GM15510 (cell line): ENCODE results near the gene UST.

Experiments used
- POLR2A ChIP-seq: IDR thresholded peaks from 3 replicates; pipeline ENCODE4 v1.6.1; 2011; ENCODE audit warnings: borderline replicate concordance; ENCODE audit not compliant: insufficient read length; ENCODE audit errors: extremely low read depth

The UST gene

GRCh38 chr6:148878683-148879082 lies 131.9 kb downstream of the UST start:
- no peak for TF ChIP-seq POLR2A

DNA sequence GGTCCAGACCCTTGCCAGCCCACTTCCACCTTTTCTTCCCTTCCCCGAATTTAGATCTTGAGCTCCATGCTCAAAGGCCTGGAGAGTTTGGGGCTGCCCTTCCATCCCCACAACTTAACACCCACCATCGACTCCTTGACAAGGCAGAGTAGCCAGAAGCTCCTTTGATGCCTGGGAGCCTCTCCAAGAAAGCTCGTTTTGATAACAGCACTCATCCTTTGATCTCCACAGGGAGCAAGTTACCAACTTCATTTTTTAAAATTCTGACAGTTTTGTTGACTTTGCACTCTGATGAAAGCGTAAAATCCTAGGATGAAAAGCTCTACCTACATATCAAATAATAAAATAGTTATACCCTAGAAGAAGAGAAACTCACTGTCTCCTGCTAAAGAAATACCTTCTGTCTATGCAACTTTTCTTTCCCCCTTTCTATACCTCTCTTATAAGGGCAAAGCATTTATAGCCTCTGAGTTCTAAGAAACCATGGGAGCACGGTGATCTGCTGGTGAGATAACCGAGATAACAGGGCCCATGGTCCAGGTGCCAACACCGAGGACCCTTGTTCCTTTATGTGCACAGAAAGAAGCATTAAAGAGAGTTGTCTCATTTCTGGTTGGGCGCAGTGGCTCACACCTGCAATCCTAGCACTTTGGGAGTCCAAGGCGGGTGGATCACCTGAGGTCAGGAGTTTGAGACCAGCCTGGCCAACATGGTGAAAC lies 134.9 kb downstream of the UST start:
- no peak for TF ChIP-seq POLR2A

DNA sequence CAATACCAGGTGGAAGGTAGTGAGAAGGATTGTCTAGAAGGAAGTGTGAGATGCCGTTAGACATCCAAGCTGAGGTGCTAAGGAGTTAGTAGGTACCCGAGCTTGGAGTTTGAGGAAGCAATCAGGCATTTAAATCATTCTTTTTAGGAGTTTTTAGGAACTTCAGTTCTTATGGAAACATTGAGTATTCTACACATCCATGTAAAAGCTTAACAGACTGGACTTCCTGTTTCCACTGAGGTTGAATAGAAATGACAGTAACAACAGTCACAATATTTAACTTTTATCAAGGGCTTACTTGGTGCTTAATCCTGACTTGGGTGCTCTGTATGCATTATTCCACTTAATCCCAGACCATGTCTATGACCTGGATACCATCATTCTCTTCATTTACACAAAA lies 136.4 kb downstream of the UST start:
- no peak for TF ChIP-seq POLR2A

DNA sequence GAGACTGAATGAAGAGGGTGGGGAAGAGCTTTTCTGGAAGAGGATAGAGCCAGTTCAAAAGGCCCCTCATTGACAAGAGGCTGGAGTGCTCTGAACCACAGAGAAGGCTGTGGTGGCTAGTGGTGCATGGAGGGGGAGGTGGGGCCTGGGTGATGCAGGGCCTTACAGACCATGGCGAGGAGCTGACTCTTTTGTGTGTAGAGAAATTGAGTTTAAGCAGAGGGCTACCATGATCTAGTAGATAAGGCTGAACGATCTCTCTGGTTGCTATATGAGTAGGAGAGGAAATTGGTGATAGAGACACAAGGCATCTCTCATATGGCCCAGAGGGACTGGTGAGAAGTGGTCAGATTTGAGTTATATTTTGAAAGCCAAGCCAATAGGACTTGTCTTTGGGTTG lies 137.6 kb downstream of the UST start:
- TF ChIP-seq POLR2A, result no peak

GRCh38 chr6:148885136-148885865 lies 138.5 kb downstream of the UST start:
- no peak for TF ChIP-seq POLR2A

GRCh38 chr6:148885925-148886845 lies 139.4 kb downstream of the UST start:
- no peak for TF ChIP-seq POLR2A

DNA sequence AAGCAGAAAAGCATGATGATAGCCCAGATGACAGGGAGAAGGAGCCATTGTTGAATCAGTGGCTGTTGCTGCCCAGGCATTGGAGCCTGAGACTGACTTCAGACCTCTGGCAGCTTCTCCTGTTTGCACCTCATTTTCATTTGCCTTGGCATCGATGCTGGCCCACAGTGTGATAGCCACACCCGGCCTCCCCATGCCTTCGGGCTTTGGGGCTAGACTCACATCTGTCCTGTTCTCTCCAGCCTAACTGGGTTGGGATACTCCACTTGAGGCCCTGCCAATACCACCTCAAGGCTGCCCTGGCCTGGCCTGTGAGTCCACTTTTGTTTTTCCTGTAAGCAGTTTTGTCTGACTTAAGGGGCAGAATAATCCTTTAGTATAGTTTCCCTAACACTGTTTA lies 140.4 kb downstream of the UST start:
- TF ChIP-seq POLR2A, result no peak

GRCh38 chr6:148888856-148889255 lies 142.0 kb downstream of the UST start:
- no peak for TF ChIP-seq POLR2A

DNA sequence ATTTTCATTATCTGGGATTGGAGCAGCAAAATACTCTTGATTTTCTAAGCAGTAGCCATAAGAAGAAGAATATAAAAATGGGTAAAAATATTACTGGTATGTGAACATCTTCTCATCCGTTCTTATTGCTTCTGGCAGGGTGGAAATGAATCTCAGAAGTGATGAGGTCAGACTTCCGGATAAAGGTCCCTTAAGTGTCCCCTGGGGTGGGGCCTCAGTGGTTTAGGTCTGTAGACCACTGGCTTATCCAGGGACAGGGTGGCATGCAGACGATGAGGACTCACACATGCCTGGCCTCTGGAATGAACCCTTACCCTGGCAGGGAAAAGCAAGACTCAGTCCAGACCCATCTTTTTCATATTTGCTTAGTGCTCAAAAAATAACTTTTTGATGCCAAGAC lies 143.3 kb downstream of the UST start:
- TF ChIP-seq POLR2A, result no peak

DNA sequence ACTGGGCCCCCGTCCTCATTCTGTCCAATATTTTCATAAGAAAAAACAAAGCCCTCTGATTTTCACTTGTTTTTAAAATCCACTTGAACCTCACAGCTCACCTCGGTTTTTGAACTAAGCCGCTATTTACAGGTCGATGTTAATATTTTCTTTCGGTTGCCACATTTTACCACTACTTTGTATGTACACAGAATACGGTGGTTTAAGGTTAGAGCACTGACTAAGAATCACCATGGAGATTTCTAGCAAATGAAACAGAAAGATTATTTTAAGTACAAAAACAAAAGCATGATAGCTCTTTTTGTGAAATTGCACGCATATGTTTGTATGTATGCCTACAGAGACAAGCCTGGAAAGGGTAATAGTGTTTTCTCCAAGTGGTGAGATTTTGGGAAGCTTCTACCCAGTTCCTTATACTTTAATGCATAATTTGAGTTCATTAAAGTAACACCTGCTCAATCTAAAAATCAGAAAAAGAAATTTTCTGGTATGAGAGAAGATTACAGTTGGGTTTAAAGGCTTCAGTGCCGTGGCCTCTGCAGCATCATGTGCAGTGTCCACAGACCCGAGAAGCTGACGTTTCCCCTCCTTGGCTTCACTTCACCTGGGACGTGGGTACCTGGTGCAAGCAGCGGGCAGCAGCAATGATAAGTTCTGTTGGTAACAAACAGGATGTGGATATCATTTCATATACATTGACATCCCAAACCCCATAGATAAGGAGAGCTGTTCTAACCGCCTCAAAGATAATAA lies 144.0 kb downstream of the UST start:
- TF ChIP-seq POLR2A, result no peak

GRCh38 chr6:148891405-148891783 lies 144.6 kb downstream of the UST start:
- no peak for TF ChIP-seq POLR2A

DNA sequence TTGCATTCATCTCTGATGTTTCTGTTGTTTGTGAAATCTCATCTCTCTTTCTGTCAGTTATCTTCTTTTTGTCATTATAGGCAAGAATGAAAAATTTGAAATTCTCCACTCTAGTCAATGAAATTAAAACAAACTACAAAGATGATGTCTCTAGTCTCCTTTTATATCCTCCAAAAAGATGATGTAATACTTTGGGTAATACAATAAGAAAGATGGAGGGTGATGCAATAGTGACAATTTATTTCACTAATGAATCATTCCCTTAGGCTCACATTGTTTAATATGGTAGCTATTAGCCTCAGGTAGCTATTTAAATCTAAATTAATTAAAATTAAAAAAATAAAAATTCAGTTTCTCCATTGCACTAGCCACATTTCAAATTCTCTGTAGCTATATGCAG lies 145.4 kb downstream of the UST start:
- TF ChIP-seq POLR2A, result no peak

DNA sequence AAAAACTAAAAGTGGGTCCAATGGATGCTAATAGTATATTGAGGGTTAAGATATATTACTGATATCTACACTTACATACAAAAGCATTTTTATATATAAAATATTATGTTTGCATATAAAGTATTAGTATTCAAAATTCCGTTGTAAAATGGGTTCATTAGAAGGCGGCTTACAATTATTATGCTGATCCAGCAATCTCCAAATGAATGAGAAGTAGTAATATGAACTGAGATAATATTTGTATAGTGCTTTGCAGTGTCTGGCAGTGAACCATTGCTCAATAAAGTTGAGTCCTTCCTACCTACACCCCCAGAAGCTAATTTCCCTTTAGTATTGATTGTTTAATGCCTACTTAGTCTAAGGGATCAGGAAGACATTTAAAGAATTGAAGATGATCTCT lies 146.2 kb downstream of the UST start:
- no peak for TF ChIP-seq POLR2A

- no peak for TF ChIP-seq POLR2A
Measured at GRCh38 chr6:148893481-148893880, 146.7 kb downstream of the UST start.
